H1 (cell line): ENCODE data around the gene PARP16. TPM values are rescaled to one million over a fixed set of nuclear protein-coding genes. Genes with fewer than 3 reads are reported as not detected.

Experiments used
- CTCF ChIA-PET: fragments of 300-600 bp; sonication (Branson Sonifier 250); formaldehyde crosslinking; loops from one replicate; lab custom pipeline; 2021; ENCODE audit not compliant: partially characterized antibody; lab: Charles Lee
- POLR2A ChIA-PET: fragments of 300-600 bp; sonication (Branson Sonifier 250); formaldehyde crosslinking; loops from one replicate; lab custom pipeline; 2021; ENCODE audit warnings: inconsistent platforms; ENCODE audit not compliant: partially characterized antibody; lab: Charles Lee
- DNase-seq, 2 experiments: peaks; one replicate each; pipeline versions ENCODE4 v3.0.0 to v3.0.0-alpha.2; 2010 to 2022; ENCODE audit warnings: low spot score in 2 of 2, low read depth in 1 of 2, mixed read lengths in 1 of 2
- FAIRE-seq: peaks from 2 replicates; lab custom pipeline; 2011; peaks lifted over from hg19 to GRCh38; lab: Jason Lieb, UNC
- H2AFZ ChIP-seq: 2 replicates; pipeline ENCODE4 v1.8.1; 2012; ENCODE audit warnings: low read length, inconsistent platforms
- H2AK5ac ChIP-seq: 2 replicates; pipeline ENCODE4 v1.6.1; 2013; ENCODE audit warnings: low read depth, low read length
- H2BK120ac ChIP-seq: replicated peaks from 2 replicates; pipeline ENCODE3; 2013; ENCODE audit warnings: low read depth, low read length, inconsistent platforms
- H2BK12ac ChIP-seq: 2 replicates; pipeline ENCODE4 v1.6.1; 2013; ENCODE audit warnings: low read depth, low read length
- H2BK15ac ChIP-seq: 2 replicates; pipeline ENCODE4 v1.6.1; 2013; ENCODE audit warnings: low read length
- H2BK20ac ChIP-seq: 2 replicates; pipeline ENCODE4 v1.6.1; 2013; ENCODE audit warnings: low read length
- H2BK5ac ChIP-seq: 2 replicates; pipeline ENCODE4 v1.6.1; 2013; ENCODE audit warnings: low read depth, low read length
- H3K14ac ChIP-seq: 2 replicates; pipeline ENCODE4 v1.6.1; 2013; ENCODE audit warnings: inconsistent platforms; ENCODE audit not compliant: insufficient read length
- H3K18ac ChIP-seq: 2 replicates; pipeline ENCODE4 v1.6.1; 2013; ENCODE audit warnings: low read length; ENCODE audit errors: extremely low read depth
- H3K23ac ChIP-seq: 2 replicates; pipeline ENCODE4 v1.6.1; 2013; ENCODE audit warnings: inconsistent platforms; ENCODE audit not compliant: insufficient read length
- H3K23me2 ChIP-seq: 2 replicates; pipeline ENCODE4 v1.6.1; 2013; ENCODE audit warnings: low read depth, low read length
- H3K27ac ChIP-seq: 2 replicates; pipeline ENCODE4 v1.6.1; 2011; ENCODE audit warnings: low read depth, low read length, inconsistent platforms
- H3K27me3 ChIP-seq, 4 experiments: replicated peaks in 1 of 4; 1 replicate in 1 of 4; 2 replicates in 3 of 4; pipeline versions ENCODE4 v1.6.1 to v1.8.1; 2011 to 2013; ENCODE audit warnings: low read length in 3 of 4, mild to moderate bottlenecking in 3 of 4, inconsistent platforms in 2 of 4, mixed read lengths in 2 of 4, moderate library complexity in 1 of 4; ENCODE audit not compliant: control insufficient read depth in 3 of 4, insufficient read depth in 3 of 4; ENCODE audit errors: extremely low read depth in 1 of 4
- H3K36me3 ChIP-seq, 4 experiments: 2 replicates each; pipeline versions ENCODE4 v1.6.1 to v1.8.1; 2011 to 2013; ENCODE audit warnings: mild to moderate bottlenecking in 4 of 4, low read length in 3 of 4, moderate library complexity in 2 of 4, control low read depth in 1 of 4, inconsistent platforms in 1 of 4; ENCODE audit not compliant: insufficient read depth in 4 of 4, control insufficient read depth in 2 of 4
- H3K4ac ChIP-seq: replicated peaks from 2 replicates; pipeline ENCODE3; 2013; ENCODE audit warnings: low read length, low read depth, mixed read lengths, inconsistent platforms; ENCODE audit not compliant: insufficient read length
- H3K4me1 ChIP-seq, 4 experiments: replicated peaks in 1 of 4; 1 replicate in 1 of 4; 2 replicates in 3 of 4; pipeline versions ENCODE4 v1.6.1 to v1.8.1; 2011 to 2013; ENCODE audit warnings: low read length in 3 of 4, inconsistent platforms in 2 of 4, mixed read lengths in 1 of 4; ENCODE audit not compliant: insufficient read depth in 4 of 4, control insufficient read depth in 3 of 4
- H3K4me2 ChIP-seq, 2 experiments: 2 replicates each; pipeline versions ENCODE4 v1.6.1 to v1.8.1; 2011 to 2013; ENCODE audit warnings: low read depth in 2 of 2, low read length in 2 of 2, control low read depth in 1 of 2, inconsistent platforms in 1 of 2, mild to moderate bottlenecking in 1 of 2; ENCODE audit not compliant: insufficient read depth in 1 of 2
- H3K4me3 ChIP-seq, 4 experiments: fragments of 200-600, 300-600 bp in 1 of 4; sonication (generic), shearing (Covaris generic), sonication (Bioruptor Twin) in 1 of 4; 2 replicates each; pipeline versions ENCODE4 v1.5.1 to v1.8.1; 2011 to 2016; ENCODE audit warnings: low read length in 4 of 4, low read depth in 3 of 4, control low read depth in 2 of 4, inconsistent platforms in 2 of 4, mild to moderate bottlenecking in 2 of 4, mixed read lengths in 1 of 4, moderate library complexity in 1 of 4; ENCODE audit not compliant: insufficient read depth in 2 of 4; ENCODE audit errors: extremely low read depth in 1 of 4
- H3K56ac ChIP-seq: replicated peaks from 2 replicates; pipeline ENCODE3; 2013; ENCODE audit warnings: low read depth, mild to moderate bottlenecking, mixed read lengths, low read length, inconsistent platforms; ENCODE audit not compliant: insufficient read length
- H3K79me1 ChIP-seq: 2 replicates; pipeline ENCODE4 v1.6.1; 2013; ENCODE audit warnings: low read depth, low read length, control low read depth
- H3K79me2 ChIP-seq, 2 experiments: 2 replicates each; pipeline versions ENCODE4 v1.6.1 to v1.8.1; 2012 to 2013; ENCODE audit warnings: low read length in 2 of 2, mild to moderate bottlenecking in 2 of 2, inconsistent platforms in 1 of 2; ENCODE audit not compliant: insufficient read depth in 2 of 2, control insufficient read depth in 1 of 2
- H3K9ac ChIP-seq, 4 experiments: replicated peaks in 1 of 4; 1 replicate in 1 of 4; 2 replicates in 3 of 4; pipeline versions ENCODE4 v1.6.1 to v1.8.1; 2011 to 2013; ENCODE audit warnings: low read depth in 3 of 4, low read length in 3 of 4, control low read depth in 2 of 4, mild to moderate bottlenecking in 2 of 4, moderate library complexity in 2 of 4, inconsistent platforms in 1 of 4; ENCODE audit errors: extremely low read depth in 1 of 4
- H3K9me3 ChIP-seq, 2 experiments: 2 replicates each; pipeline versions ENCODE4 v1.6.1 to v1.8.1; 2012 to 2013; ENCODE audit warnings: mild to moderate bottlenecking in 2 of 2, moderate library complexity in 2 of 2, control low read depth in 1 of 2, inconsistent platforms in 1 of 2, low read depth in 1 of 2, low read length in 1 of 2, mixed read lengths in 1 of 2; ENCODE audit not compliant: insufficient read depth in 2 of 2
- H4K20me1 ChIP-seq, 2 experiments: replicated peaks in 1 of 2; 2 replicates each; pipeline versions ENCODE3 to v1.8.1; 2011 to 2013; ENCODE audit warnings: inconsistent platforms in 2 of 2, low read length in 2 of 2, mild to moderate bottlenecking in 1 of 2; ENCODE audit not compliant: insufficient read depth in 2 of 2, control insufficient read depth in 1 of 2
- H4K5ac ChIP-seq: 2 replicates; pipeline ENCODE4 v1.6.1; 2013; ENCODE audit warnings: low read length, low read depth, mixed read lengths, inconsistent platforms; ENCODE audit not compliant: insufficient read length
- H4K8ac ChIP-seq: 2 replicates; pipeline ENCODE4 v1.8.0; 2013; ENCODE audit warnings: mild to moderate bottlenecking, moderate library complexity, low read length, inconsistent platforms; ENCODE audit not compliant: insufficient read depth; ENCODE audit errors: extremely low read depth
- H4K91ac ChIP-seq: replicated peaks from 2 replicates; pipeline ENCODE3; 2013; ENCODE audit warnings: low read length, mixed read lengths, inconsistent platforms; ENCODE audit not compliant: insufficient read length
- ATF3 ChIP-seq: IDR thresholded peaks from 2 replicates; pipeline ENCODE4 v1.6.1; 2011; ENCODE audit warnings: low read depth, mild to moderate bottlenecking, low read length; ENCODE audit not compliant: insufficient read depth
- CEBPB ChIP-seq: IDR thresholded peaks from 2 replicates; pipeline ENCODE4 v1.6.1; 2012; ENCODE audit warnings: low read depth, low read length
- CREB1 ChIP-seq: IDR thresholded peaks from 2 replicates; pipeline ENCODE4 v1.6.1; 2012; ENCODE audit warnings: inconsistent platforms
- E2F6 ChIP-seq: IDR thresholded peaks from 2 replicates; pipeline ENCODE4 v1.6.1; 2012; ENCODE audit warnings: inconsistent platforms
- EZH2 ChIP-seq: fragments of 200-600 bp; sonication (generic); IDR thresholded peaks from 2 replicates; pipeline ENCODE4 v1.7.1; 2012; ENCODE audit warnings: low read depth, mild to moderate bottlenecking, moderate library complexity, low read length, inconsistent platforms; ENCODE audit not compliant: severe bottlenecking
- KDM4A ChIP-seq: IDR thresholded peaks from one replicate; pipeline ENCODE4 v1.7.1; 2012; ENCODE audit warnings: low read depth, mild to moderate bottlenecking, moderate library complexity, low read length, inconsistent platforms; ENCODE audit not compliant: severe bottlenecking
- MAX ChIP-seq: IDR thresholded peaks from 2 replicates; pipeline ENCODE4 v1.6.1; 2012; ENCODE audit warnings: inconsistent platforms
- POLR2AphosphoS5 ChIP-seq: IDR thresholded peaks from 2 replicates; pipeline ENCODE4 v1.6.1; 2011; ENCODE audit warnings: low read depth, low read length
- SIN3A ChIP-seq, 2 experiments: IDR thresholded peaks in 1 of 2; conservative IDR thresholded peaks in 1 of 2; 2 replicates each; pipeline ENCODE4 v1.6.1; 2011 to 2012; ENCODE audit warnings: low read length in 2 of 2, improper control_type of control experiment in 1 of 2, low read depth in 1 of 2, mild to moderate bottlenecking in 1 of 2
- SIX5 ChIP-seq: IDR thresholded peaks from 2 replicates; pipeline ENCODE4 v1.6.1; 2011; ENCODE audit warnings: mild to moderate bottlenecking, low read depth, low read length
- TAF7 ChIP-seq: optimal IDR thresholded peaks from 2 replicates; pipeline ENCODE3; 2011; ENCODE audit warnings: low read depth, mild to moderate bottlenecking, inconsistent platforms, low read length, moderate library complexity, borderline replicate concordance
- ZNF274 ChIP-seq: IDR thresholded peaks from 2 replicates; pipeline ENCODE4 v1.7.0; 2012; ENCODE audit warnings: low read length, borderline replicate concordance; ENCODE audit errors: extremely low read depth
- WGBS, 2 experiments: shearing (Covaris generic) in 1 of 2; methylation state at CpG; one replicate each; pipeline versions ENCODE4 v1.1.6 to v1.1.7; 2013 to 2015; ENCODE audit warnings: low lambda C conversion rate in 2 of 2, mixed read lengths in 2 of 2, inconsistent platforms in 1 of 2, low coverage in 1 of 2, missing lambda C conversion rate in 1 of 2; ENCODE audit not compliant: insufficient replicate concordance in 2 of 2, insufficient coverage in 1 of 2, insufficient read length in 1 of 2; ENCODE audit errors: extremely low coverage in 1 of 2, missing lambda C conversion rate in 1 of 2; 5-methylcytosine and 5-hydroxymethylcytosine counted together
- polyA plus RNA-seq, 7 experiments: library from polyadenylated mRNA; depleted of rRNA in 3 of 7; stranded (reverse) in 5 of 7; unstranded in 2 of 7; fragments of >200 nt in 5 of 7; fragments of 200-250 nt in 2 of 7; gene quantifications; 1 replicate in 5 of 7; 2 replicates in 1 of 7; 4 replicates in 1 of 7; pipeline versions ENCODE4 v1.2.1 to v1.2.3, GENCODE V29; 2011 to 2013; ENCODE audit warnings: missing spikeins in 2 of 7, mixed read lengths in 2 of 7
- total RNA-seq: library from RNA; stranded (reverse); fragmentation: NEBNext Ultra II Directional; extraction: Animal tissue kit (Norgen Biotek cat#: 25700); gene quantifications from 2 replicates; pipeline ENCODE4 v1.2.1, GENCODE V29; 2021

The PARP16 gene
- total and polyA plus RNA-seq, 2 of the 8 experiments (the other 6 are each of a cell fraction or from before 2014, with no cell fraction given): 3.7 to 5.0 TPM

GRCh38 chr15:65290228-65290627 is 3.5 kb upstream of the PARP16 start:
- ChIA-PET POLR2A (interaction anchor here (1.1 to 10.1 kb wide), 3 partner anchors 8 to 12 kb away, joined by 3 to 123 read pairs (median 7); partner anchors contain the start of gene RNU5B-1), CTCF (interaction anchor here (0.6 to 1.1 kb wide), 3 partner anchors 8 to 548 kb away, joined by 3 to 4 read pairs (median 4); no protein-coding TSS in a partner anchor)
- Histone ChIP-seq H3K4me2 (no peak overlapping the region), H2BK20ac (no peak overlapping the region), H2BK15ac (no peak overlapping the region), H3K4me1 (peaks cover 0 to 10% (median 7%) of the 10 kb centered on the region in 4 experiments; a peak in 5 of 7 replicates), H4K8ac (no peak overlapping the region), H2BK120ac (no peak overlapping the region), H2AK5ac (no peak overlapping the region), H2AFZ (no peak overlapping the region), H4K5ac (no peak overlapping the region), H4K20me1 (no peaks in the 10 kb centered on the region), H3K36me3 (no peaks in the 10 kb centered on the region), H3K4me3 (no peak overlapping the region), H3K9ac (no peak overlapping the region), H3K23ac (no peak overlapping the region), H2BK5ac (no peak overlapping the region), H3K27me3 (peaks cover 0 to 10% (median 10%) of the 10 kb centered on the region in 4 experiments; a peak in 6 of 7 replicates), H3K56ac (no peak overlapping the region), H3K18ac (no peak overlapping the region), H3K79me2 (no peaks in the 10 kb centered on the region), H2BK12ac (no peak overlapping the region), H3K79me1 (no peaks in the 10 kb centered on the region), H3K23me2 (peaks cover 8% of the 10 kb centered on the region), H3K9me3 (no peaks in the 10 kb centered on the region), H4K91ac (no peak overlapping the region), H3K14ac (no peak overlapping the region), H3K4ac (no peak overlapping the region), H3K27ac (no peak overlapping the region)
- no peak for FAIRE-seq
- WGBS, 2 experiments: 88% methylated on average over 7 of the region's 7 CpGs; no CpG with 5 or more reads in 1 of the 2 experiments
- DNase-seq: no peak
- TF ChIP-seq E2F6 (no peak), ZNF274 (no peak), EZH2 (no peak), SIX5 (no peak), MAX (no peak), CREB1 (no peak), TAF7 (no peak), SIN3A (conservative IDR thresholded peaks at IDR 0.05 in 1 of 2, IDR thresholded peaks at IDR 0.05 in 1 of 2; ENCODE audit: low read depth in 1 of 2, low read length in 2 of 2) (no peak), CEBPB (no peak), KDM4A (no peak), POLR2AphosphoS5 (no peak), ATF3 (no peak)
